ENCODE measurements around the gene MYPOP. TPM values are rescaled to one million over a fixed set of nuclear protein-coding genes. Genes with fewer than 3 reads are reported as not detected.

The MYPOP gene
- total RNA-seq, 4 donors from 2014 or later: 3.8 to 7.9 (median 6.0) TPM

GRCh38 chr19:45905011-45905410 is 2.6 kb upstream of the MYPOP start:
- 85% methylated on average over 10 of the region's 10 CpGs for WGBS
- H3K36me3 ChIP-seq: peaks cover 0 to under 1% (median 0%) of the 10 kb centered on the region in 4 donors
- no peaks in the 10 kb centered on the region for H3K9me3 ChIP-seq
- no peak overlapping the region for H3K4me3 ChIP-seq
- no peak overlapping the region for H3K27ac ChIP-seq (replicated peaks in 1 of 4)
- TF ChIP-seq EP300 (IDR thresholded peaks at IDR 0.05) (no peak), POLR2AphosphoS5 (IDR thresholded peaks at IDR 0.05) (no peak), CTCF (IDR thresholded peaks at IDR 0.05) (no peak), POLR2A (IDR thresholded peaks at IDR 0.05; ENCODE audit: low read depth) (no peak)
- H3K27me3 ChIP-seq: peaks cover 0 to 8% (median 2%) of the 10 kb centered on the region in 4 donors
- intact Hi-C loops (cut with DNase I): loop anchor here (10.0 kb wide), 1 partner anchor 90 kb away; the partner anchor contains the start of gene CCDC61
- H3K4me1 ChIP-seq: peaks cover 18 to 31% (median 29%) of the 10 kb centered on the region in 4 donors
- no peak for DNase-seq (ENCODE audit: extremely low spot score)

GRCh38 chr19:45902651-45903625 is 525 bp upstream of the MYPOP start:
- TF ChIP-seq POLR2AphosphoS5 (IDR thresholded peaks at IDR 0.05) (peak; percentile 94 to 96), POLR2A (IDR thresholded peaks at IDR 0.05; ENCODE audit: low read depth) (peak; percentile 25), CTCF (IDR thresholded peaks at IDR 0.05) (no peak)
- Histone ChIP-seq H3K9me3 (no peaks in the 10 kb centered on the region), H3K4me1 (peaks cover 18 to 34% (median 30%) of the 10 kb centered on the region in 4 donors), H3K36me3 (peaks cover 17 to 22% (median 21%) of the 10 kb centered on the region in 4 donors), H3K27me3 (peaks cover 0 to 8% (median 2%) of the 10 kb centered on the region in 4 donors), H3K27ac (replicated peaks in 1 of 4) (peak overlapping the region; percentile 75 to 83 (median 80)), H3K4me3 (peak overlapping the region; percentile 70 to 82 (median 72))
- WGBS: 4% methylated on average over 27 of the region's 73 CpGs
- DNase-seq (ENCODE audit: extremely low spot score): peak; percentile 97
- intact Hi-C loops (cut with DNase I): loop anchor here (10.0 kb wide), 1 partner anchor 92 kb away; the partner anchor contains the start of gene CCDC61

- peaks cover 0 to 4% (median 0%) of the 10 kb centered on the region in 4 donors for H3K27me3 ChIP-seq
- TF ChIP-seq EP300 (IDR thresholded peaks at IDR 0.05): no peak
- TF ChIP-seq POLR2AphosphoS5 (IDR thresholded peaks at IDR 0.05): peak in 1 of 2 donors; percentile 4
- peak overlapping the region; percentile 67 to 79 (median 74) for H3K27ac ChIP-seq (replicated peaks in 1 of 4)
- H3K9me3 ChIP-seq: no peaks in the 10 kb centered on the region
- H3K4me3 ChIP-seq: peak overlapping the region; percentile 70 to 82 (median 72)
- peaks cover 18 to 34% (median 30%) of the 10 kb centered on the region in 4 donors for H3K4me1 ChIP-seq
- no CpG with 5 or more reads among the region's 69 CpGs for WGBS
- intact Hi-C loops (cut with DNase I): loop anchor here (10.0 kb wide), 1 partner anchor 93 kb away; the partner anchor contains the start of gene CCDC61
- no peak for DNase-seq (ENCODE audit: extremely low spot score)
- peaks cover 18 to 33% (median 31%) of the 10 kb centered on the region in 4 donors for H3K36me3 ChIP-seq
These were observed 941 bp downstream of the MYPOP start for GRCh38 chr19:45901432-45901911.

GRCh38 chr19:45900738-45901431 is 1.5 kb downstream of the MYPOP start:
- Histone ChIP-seq H3K4me1 (peaks cover 18 to 34% (median 30%) of the 10 kb centered on the region in 4 donors), H3K4me3 (peak overlapping the region; percentile 70 to 82 (median 72)), H3K9me3 (no peaks in the 10 kb centered on the region), H3K27ac (replicated peaks in 1 of 4) (peak overlapping the region in 2 of 4 donors; percentile 72 to 79), H3K27me3 (peaks cover 0 to 4% (median 0%) of the 10 kb centered on the region in 4 donors), H3K36me3 (peaks cover 20 to 38% (median 34%) of the 10 kb centered on the region in 4 donors)
- no peak for TF ChIP-seq CTCF (IDR thresholded peaks at IDR 0.05)
- no peak for TF ChIP-seq EP300 (IDR thresholded peaks at IDR 0.05)
- no peak for TF ChIP-seq POLR2AphosphoS5 (IDR thresholded peaks at IDR 0.05)
- intact Hi-C loops (cut with DNase I): loop anchor here (10.0 kb wide), 1 partner anchor 94 kb away; the partner anchor contains the start of gene CCDC61
- 82% methylated on average over 8 of the region's 22 CpGs for WGBS
- DNase-seq (ENCODE audit: extremely low spot score): no peak
